HCEC 1CT (cell line): ENCODE measurements around the gene TOMM6.
A peak's percentile ranks its signal among the peaks of the same experiment; 100 is the strongest.

Experiments used
- DNase-seq: peaks from one replicate; pipeline ENCODE4 v3.0.0-alpha.2; 2017

TOMM6 gene

GRCh38 chr6:41824571-41825569 lies 37.4 kb downstream of the TOMM6 start:
- peak; percentile 17 for DNase-seq

- DNase-seq = no peak
Measured at GRCh38 chr6:41826343-41827022, 39.0 kb downstream of the TOMM6 start.

- DNase-seq = no peak
Measured at GRCh38 chr6:41832263-41832662, 44.8 kb downstream of the TOMM6 start.

- DNase-seq = no peak
Measured at GRCh38 chr6:41836022-41836659, 48.6 kb downstream of the TOMM6 start.

- DNase-seq = peak; percentile 5
Measured at GRCh38 chr6:41836660-41837052, 49.2 kb downstream of the TOMM6 start.
